ENCODE data around the gene CELF2. TPM values are rescaled to one million over a fixed set of nuclear protein-coding genes. Genes with fewer than 3 reads are reported as not detected.
A peak's percentile ranks its signal among the peaks of the same experiment; 100 is the strongest.
"Not testable (repeated sequence)": the region's sequence is repeated elsewhere in the genome, so short reads cannot be mapped to it uniquely, and the experiment has no call there.

Gene CELF2
- total RNA-seq, 1 experiment from 2014 or later: 21.3 TPM

- peak; percentile 4 for DNase-seq (ENCODE audit: low read depth)
Observed at GRCh38 chr10:11345224-11346054, 327.8 kb downstream of the CELF2 start.

GRCh38 chr10:11347580-11347979 lies 329.9 kb downstream of the CELF2 start:
- DNase-seq (ENCODE audit: low read depth): not testable (repeated sequence)

GRCh38 chr10:11351801-11352200 lies 334.1 kb downstream of the CELF2 start:
- DNase-seq (ENCODE audit: low read depth): no peak

- DNase-seq (ENCODE audit: low read depth): no peak
Observed at GRCh38 chr10:11353006-11353896, 335.6 kb downstream of the CELF2 start.

- DNase-seq (ENCODE audit: low read depth): no peak
Observed at GRCh38 chr10:11354823-11355222, 337.2 kb downstream of the CELF2 start.

GRCh38 chr10:11355592-11355991 lies 337.9 kb downstream of the CELF2 start:
- no peak for DNase-seq (ENCODE audit: low read depth)

GRCh38 chr10:11357439-11357838 lies 339.8 kb downstream of the CELF2 start:
- DNase-seq (ENCODE audit: low read depth): no peak

- DNase-seq (ENCODE audit: low read depth): no peak
Observed at GRCh38 chr10:11358011-11358410, 340.3 kb downstream of the CELF2 start.

GRCh38 chr10:11358923-11359575 lies 341.4 kb downstream of the CELF2 start:
- no peak for DNase-seq (ENCODE audit: low read depth)

- DNase-seq (ENCODE audit: low read depth): no peak
Observed at GRCh38 chr10:11359869-11360268, 342.2 kb downstream of the CELF2 start.

- no peak for DNase-seq (ENCODE audit: low read depth)
Observed at GRCh38 chr10:11363497-11363896, 345.8 kb downstream of the CELF2 start.

GRCh38 chr10:11364241-11364640 lies 346.6 kb downstream of the CELF2 start:
- no peak for DNase-seq (ENCODE audit: low read depth)

- not testable (repeated sequence) for DNase-seq (ENCODE audit: low read depth)
Observed at GRCh38 chr10:11366889-11367288, 349.2 kb downstream of the CELF2 start.

- DNase-seq (ENCODE audit: low read depth): no peak
Observed at GRCh38 chr10:11367505-11367904, 349.8 kb downstream of the CELF2 start.

- DNase-seq (ENCODE audit: low read depth): no peak
Observed at GRCh38 chr10:11373717-11374171, 356.1 kb downstream of the CELF2 start.

- no peak for DNase-seq (ENCODE audit: low read depth)
Observed at GRCh38 chr10:11377267-11377666, 359.6 kb downstream of the CELF2 start.

GRCh38 chr10:11378835-11379234 lies 361.2 kb downstream of the CELF2 start:
- no peak for DNase-seq (ENCODE audit: low read depth)

GRCh38 chr10:11379771-11380170 lies 362.1 kb downstream of the CELF2 start:
- DNase-seq (ENCODE audit: low read depth): no peak

GRCh38 chr10:11381023-11381422 lies 363.4 kb downstream of the CELF2 start:
- DNase-seq (ENCODE audit: low read depth): no peak

GRCh38 chr10:11381511-11381910 lies 363.8 kb downstream of the CELF2 start:
- no peak for DNase-seq (ENCODE audit: low read depth)

- no peak for DNase-seq (ENCODE audit: low read depth)
Observed at GRCh38 chr10:11382187-11382586, 364.5 kb downstream of the CELF2 start.

- no peak for DNase-seq (ENCODE audit: low read depth)
Observed at GRCh38 chr10:11386044-11386443, 368.4 kb downstream of the CELF2 start.
